Activated CD4-positive, alpha-beta T cell treated with anti-CD3 and anti-CD28 coated beads, Interleukin-2, Interleukin-4, amounts not matched to agents 100 ng/mL and 50 ng/mL, durations not matched to agents 16 hours and 8 hours (primary cell): ENCODE results near the gene TBC1D25.

Experiments
- DNase-seq: peaks from one replicate; pipeline ENCODE4 v3.0.0-alpha.2; 2020; ENCODE audit warnings: low spot score

The TBC1D25 gene

DNA sequence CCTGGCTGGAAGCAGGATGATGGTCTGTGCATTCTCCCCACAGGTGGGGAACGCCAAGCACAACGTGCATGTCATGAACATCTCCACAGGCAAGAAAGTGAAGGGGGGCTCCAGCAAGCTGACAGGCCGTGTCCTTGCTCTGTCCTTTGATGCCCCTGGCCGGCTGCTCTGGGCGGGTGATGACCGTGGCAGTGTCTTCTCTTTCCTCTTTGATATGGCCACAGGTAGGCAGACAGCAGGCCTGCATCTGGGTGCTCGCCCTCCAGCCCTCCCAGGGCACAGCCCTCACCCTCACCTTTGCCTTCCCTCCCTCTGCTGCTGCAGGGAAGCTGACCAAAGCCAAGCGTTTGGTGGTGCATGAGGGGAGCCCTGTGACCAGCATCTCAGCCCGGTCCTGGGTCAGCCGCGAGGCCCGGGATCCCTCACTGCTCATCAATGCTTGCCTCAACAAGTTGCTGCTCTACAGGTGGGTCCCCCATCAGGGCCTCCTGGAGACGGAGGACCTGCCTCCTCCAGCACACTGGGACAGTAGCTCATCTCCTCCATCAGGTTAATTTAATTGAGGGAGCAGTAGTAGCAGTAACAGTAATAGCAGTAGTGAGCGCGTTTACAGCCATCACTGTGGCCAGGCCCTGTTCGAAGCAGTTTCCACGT is 62.4 kb downstream of the TBC1D25 start:
- DNase-seq, result no peak

- DNase-seq, result no peak
These were observed 65.2 kb downstream of the TBC1D25 start for GRCh38 chrX:48604701-48605100.

DNA sequence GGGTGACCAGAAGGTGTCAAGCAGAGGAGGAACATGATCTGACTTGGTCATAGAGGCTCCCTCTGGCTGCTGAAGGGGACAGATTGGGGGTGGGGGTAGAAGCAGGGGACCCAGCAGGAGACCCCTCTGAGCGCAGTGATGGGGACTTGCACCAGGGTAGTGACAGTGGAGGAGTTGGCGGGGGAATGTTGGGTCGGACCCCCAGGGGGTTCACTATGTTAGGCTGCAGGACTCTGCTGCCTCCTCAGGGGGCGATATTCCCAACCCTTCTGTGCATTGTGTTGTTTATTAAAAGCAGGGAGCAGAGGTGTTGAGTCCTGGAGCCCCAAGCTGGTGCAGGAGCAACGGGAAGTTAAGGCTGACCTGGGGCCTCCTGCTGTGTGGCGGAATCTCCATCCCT is 66.6 kb downstream of the TBC1D25 start:
- DNase-seq, result no peak

GRCh38 chrX:48611703-48612102 is 72.2 kb downstream of the TBC1D25 start:
- no peak for DNase-seq
